GM19468 (cell line): Measurements from ENCODE around the gene BCAS3.
"Not testable (repeated sequence)": the region's sequence is repeated elsewhere in the genome, so short reads cannot be mapped to it uniquely, and the experiment has no call there.

Experiments
- ATAC-seq: cut with Tn5 transposase; IDR thresholded peaks from one replicate; pipeline ENCODE4 v1.9.1; 2021; ENCODE audit warnings: mild to moderate bottlenecking, moderate library complexity, moderate number of reproducible peaks; ENCODE audit not compliant: unreplicated experiment; ENCODE audit errors: extremely low read depth

The BCAS3 gene

DNA sequence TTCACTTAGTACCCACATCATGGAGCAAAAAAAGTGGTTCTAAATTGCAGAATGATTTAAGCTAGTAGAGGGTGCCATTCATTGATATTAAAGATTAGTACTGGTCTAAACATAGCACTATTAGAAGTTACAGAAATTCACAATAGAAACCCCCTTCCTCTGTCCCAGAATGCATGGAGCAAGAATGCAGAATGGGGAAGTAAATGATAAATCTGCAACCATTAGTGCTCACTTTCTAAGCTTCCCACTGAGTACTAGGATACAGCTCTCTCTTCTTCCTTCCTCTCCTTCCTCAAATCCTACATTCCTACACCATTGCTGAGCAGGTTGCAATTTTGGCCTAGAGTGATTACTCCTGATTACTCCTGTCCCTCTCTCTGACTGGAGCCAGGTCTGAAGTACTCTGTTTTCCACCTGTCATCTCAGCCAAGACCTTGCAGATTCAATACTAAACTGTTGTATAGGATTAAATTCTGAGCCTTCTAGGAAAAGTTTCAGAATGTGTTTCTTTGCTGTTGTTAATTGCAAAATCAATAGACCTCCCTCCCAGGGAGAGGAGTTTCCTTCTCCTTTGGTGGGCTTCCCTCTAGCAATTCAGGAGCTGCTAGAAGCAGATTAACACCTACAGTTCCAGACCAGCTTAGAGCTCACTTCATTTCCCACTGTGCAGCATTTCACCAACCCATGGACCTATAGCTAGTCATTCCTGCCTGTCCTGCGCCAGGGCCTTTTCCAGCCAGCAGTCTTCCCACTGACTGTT lies 556.5 kb downstream of the BCAS3 start:
- ATAC-seq = no peak

DNA sequence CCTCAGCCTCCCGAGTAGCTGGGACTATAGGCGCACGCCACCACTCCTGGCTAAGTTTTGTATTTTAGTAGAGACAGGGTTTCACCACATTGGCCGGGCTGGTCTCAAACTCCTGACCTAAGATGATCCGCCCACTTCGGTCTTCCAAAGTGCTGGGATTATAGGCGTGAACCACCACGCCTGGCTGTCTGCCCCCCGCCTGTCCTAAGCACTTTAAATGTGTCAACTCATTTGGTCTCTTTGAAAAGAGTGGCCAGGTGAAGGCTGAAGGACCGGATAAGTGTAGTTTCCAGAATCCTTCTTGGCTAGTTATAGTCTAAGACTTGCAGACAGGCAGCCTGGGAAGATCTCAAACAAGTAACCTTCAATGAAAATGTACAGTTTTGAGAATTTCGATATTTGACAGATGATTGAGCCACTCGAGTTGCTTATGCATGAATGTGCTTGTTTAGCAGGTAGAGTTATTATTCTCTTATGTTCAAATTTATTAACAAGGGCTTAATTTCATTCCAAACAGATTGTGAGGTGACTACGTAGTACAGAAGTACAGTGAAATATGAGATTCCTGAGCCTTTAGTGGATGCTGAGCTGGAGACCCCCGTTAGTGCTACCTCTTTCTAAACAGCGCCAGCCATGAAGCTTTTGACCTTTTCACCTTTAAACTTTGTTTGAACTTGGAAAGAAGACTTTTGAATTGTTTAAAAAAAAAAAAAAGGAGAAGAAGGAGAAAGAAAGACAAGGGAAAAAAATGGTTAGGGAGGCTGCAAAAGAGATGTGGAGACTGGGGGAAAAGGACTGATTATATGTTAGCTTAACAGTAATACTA lies 557.6 kb downstream of the BCAS3 start:
- ATAC-seq = no peak

DNA sequence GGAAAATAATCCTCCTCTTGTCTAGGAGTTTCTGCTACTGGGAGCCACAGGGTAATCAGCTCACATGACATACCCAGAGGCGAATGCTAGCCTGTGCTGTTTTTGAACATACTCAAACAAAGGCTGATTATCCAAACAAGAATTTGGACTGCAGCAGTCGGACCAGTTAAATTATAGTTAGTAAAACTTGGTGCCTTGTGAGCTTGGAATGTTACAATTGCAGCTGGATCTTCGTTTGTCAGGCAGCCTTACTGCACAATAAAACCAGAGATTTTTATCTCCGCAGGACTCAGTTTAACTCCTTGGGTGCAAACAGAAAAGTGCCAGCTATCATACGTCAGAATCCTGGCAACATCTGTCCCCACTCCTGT lies 558.2 kb downstream of the BCAS3 start:
- ATAC-seq = no peak

DNA sequence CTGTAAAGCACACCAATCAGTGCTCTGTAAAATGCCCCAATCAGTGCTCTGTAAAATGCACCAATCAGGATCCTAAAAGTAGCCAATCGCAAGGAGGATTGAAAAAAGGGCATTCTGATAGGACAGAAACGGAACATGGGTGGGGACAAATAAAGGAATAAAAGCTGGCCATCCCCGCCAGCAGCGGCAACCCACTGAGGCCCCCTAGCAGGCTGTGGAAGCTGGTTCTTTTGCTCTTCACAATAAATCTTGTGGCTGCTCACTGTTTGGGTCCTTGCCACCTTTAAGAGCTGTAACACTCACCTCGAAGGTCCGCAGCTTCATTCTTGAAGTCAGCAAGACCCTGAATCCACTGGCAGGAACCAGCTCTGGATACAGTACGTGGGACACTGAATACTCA lies 559.6 kb downstream of the BCAS3 start:
- no peak for ATAC-seq

DNA sequence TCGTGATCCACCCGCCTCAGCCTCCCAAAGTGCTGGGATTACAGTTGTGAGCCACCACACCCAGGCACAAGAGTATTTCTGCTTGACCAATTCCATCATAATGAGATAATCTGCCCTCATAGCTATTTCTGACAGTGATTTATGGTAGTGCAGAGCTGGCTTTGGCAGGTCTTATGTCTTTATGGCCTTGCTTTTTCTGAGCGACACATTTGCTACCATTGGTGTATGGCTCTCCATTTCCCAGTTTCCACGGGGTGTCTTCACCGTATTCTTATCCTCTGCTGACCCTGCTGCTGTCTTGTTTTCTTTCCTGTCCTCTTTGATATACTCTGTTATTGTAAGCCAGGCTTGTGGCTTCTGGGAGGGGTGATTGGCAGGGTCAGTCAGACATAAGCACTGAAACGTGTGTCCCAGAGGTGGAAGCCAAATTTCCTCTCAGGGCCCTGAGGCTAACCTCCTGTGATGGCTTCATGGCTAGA lies 560.8 kb downstream of the BCAS3 start:
- no peak for ATAC-seq

DNA sequence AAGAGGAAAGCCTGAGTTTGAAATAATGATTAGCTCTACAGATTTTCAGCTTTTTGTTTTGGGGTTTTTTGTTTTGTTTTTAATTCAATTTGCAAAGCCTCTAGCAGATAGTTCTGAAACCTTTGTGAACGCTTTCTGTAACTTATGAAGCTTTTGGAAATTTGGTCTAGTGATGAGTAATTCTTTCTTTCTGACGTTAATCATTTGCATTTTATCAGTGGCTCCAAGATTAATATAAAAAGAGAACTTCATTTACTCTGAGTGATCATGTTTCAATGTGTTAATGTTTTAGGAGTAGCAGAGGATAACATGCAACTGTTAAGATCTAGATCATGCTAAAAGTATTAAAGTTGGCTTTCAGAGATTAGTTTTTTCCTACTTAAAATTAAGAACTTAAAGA lies 561.7 kb downstream of the BCAS3 start:
- ATAC-seq = no peak

DNA sequence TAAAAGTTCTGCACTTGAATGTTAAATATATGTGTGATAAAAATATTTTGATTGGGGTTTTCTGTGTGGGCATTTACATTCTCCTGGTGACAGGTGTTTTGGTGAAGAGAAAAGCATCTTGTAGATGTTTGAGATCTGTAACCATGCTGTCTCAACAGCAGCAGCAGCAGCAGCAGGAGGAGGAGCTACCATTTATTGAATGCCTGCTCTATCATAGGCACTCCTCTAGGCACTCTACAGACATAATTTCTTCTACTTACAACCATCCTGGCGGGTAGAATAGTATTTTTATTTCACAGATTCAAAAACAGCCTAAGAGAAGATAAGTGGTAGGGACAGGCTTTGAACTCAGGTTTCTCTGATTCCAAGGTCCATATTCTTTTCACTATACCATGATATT lies 562.3 kb downstream of the BCAS3 start:
- ATAC-seq = no peak

DNA sequence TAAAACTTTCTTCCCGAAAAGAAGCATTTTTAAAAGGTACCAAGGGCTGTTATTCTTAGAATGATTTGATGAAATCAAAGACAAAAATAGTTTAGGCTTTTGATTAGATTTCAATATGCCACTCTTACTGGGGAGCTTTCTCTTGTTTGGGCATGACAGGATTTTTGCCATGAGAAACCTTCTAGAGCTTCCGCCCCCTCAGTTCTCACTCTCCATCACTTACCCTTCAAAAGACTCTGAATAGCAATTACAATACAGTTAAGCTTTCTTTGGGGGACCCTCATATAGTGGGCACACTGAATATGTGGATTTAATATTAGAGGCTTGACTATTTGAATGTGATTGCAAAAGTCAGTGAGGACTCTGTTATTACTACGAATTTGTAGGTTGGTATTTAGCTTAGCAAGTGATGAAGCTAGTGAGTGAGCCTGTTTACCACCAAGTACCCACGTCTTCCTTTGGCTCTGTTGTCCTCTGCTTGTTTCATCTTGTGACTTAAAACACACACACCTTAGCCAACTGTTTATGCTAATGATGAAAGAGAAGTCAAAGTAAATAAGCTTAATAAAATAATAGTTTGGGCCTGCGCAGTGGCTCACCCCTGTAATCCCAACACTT lies 563.3 kb downstream of the BCAS3 start:
- ATAC-seq = no peak

DNA sequence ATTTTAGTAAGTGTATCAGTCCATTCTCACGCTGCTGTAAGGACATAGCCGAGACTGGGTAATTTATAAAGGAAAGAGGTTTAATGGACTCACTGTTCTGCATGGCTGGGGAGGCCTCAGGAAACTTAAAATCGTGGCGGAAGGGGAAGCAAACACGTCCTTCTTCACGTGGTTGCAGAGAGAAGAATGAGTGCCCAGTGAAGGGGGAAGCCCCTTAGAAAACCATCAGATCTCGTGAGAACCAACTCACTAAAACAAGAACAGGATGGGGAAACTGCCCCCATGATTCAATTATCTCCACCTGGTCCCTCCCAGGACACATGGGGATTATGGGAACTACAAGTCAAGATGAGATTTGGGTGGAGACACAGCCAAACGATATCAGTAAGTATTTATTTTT lies 567.3 kb downstream of the BCAS3 start:
- ATAC-seq = not testable (repeated sequence)

DNA sequence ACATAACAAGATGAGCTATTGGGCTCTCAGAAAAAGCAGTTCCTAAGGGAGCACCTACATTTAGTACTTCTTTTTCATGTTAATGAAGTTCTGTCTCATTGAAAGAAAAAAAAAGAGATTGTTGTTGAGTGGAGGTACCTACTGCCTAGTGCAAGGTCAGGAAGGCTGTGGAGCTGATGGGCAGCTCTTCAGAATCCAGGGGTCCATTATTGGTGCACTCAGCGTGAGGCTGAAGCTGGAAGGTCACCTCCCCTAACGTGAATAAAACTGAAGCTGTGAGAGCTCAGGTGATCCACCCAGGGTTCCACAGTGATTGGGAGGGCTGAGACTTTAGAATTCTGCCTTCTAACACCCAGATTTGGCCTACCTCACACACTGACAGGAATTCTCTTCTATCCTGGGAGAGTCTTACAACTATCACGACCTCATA lies 568.1 kb downstream of the BCAS3 start:
- ATAC-seq = no peak

DNA sequence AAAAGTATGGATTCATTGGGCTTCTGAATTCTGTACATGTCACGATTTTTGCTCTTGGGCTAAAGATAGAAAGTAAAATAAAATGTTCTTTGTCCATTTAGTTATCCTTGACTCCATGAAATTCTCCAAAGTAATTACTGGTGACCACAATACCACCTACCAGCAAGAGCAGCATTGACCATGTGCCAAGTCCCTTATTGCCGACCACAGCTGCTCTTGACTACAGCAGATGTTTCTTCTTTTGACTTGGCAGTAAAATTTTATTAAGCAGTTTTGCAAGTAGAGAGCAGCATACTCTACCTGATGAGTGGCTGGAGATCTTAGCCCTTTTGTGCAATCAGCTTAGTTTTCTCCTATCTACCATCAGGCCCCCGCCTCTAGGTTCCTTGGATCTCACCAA lies 569.8 kb downstream of the BCAS3 start:
- ATAC-seq = no peak

DNA sequence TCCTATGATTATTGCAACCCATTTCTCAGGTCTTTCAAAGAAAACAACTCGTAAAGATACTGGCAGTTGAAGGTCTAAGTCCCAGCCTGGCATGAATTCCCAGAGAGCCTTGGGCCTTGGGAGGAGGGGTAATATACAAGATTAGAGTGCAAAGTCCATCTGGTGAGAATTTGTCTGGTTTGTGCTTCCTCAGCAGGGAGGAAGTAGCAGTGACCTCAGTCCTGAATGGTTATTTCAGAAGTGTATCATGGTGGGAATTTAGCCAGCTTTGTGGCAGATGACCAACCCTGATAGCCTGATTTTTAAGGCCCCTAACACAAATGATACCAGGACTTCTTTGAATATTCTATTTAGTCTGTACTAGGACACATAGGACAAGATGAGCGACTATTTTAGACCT lies 570.7 kb downstream of the BCAS3 start:
- no peak for ATAC-seq

DNA sequence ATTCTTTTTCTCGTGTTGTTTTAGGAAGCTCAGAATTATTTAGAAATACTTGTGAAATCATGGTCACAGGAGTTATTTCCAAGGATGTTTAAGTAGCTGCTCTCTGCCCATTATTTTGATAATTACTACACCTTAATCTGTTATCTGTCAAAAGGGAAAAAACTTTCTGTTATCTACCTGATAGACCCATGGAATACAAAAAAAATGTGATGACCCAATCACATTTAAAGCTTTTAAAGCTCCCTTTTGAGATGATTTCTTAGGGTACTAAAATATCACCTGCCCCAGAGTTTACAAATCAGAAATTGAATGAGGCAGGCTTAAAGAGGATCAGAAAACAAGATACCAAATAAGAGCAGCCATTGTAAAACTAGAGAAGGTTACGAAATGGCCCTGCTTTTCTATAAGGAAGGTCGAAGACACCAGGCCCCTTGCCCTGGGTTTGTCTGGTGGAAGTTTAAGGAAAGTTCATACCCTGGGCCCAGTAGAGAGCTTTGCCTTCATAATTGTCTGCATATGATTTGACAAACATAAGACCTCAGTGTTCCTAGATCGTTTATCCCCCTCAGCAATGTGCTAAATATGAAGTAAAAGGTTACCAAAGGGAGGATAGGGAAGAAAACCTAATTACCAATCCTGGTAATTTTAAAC lies 572.1 kb downstream of the BCAS3 start:
- ATAC-seq = no peak

DNA sequence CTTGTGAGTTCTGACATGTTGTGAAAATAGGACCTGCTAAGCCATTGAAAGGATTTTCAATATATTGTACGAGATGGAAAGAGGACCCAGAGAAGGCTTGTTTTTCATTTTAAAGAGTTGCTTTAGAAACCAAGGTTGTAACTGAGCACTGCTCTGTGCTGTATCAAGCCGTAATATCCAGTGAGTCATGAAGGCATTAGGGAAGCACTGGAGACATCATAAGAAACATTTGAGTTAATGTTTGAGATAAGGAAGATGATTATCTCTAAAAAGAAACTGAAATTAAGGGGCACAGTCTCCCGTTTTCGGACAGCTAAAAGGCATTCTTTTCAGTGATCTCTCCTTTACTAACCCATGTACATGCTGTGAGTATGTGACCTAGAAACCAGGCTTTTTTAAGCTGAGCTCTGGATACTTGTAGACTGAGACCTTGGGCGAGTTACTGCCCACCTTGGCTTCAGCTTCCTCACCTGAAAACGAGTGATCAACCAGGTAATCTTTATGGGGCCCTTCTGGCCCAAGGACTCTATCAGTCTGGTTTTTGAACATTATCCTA lies 572.8 kb downstream of the BCAS3 start:
- ATAC-seq = no peak

DNA sequence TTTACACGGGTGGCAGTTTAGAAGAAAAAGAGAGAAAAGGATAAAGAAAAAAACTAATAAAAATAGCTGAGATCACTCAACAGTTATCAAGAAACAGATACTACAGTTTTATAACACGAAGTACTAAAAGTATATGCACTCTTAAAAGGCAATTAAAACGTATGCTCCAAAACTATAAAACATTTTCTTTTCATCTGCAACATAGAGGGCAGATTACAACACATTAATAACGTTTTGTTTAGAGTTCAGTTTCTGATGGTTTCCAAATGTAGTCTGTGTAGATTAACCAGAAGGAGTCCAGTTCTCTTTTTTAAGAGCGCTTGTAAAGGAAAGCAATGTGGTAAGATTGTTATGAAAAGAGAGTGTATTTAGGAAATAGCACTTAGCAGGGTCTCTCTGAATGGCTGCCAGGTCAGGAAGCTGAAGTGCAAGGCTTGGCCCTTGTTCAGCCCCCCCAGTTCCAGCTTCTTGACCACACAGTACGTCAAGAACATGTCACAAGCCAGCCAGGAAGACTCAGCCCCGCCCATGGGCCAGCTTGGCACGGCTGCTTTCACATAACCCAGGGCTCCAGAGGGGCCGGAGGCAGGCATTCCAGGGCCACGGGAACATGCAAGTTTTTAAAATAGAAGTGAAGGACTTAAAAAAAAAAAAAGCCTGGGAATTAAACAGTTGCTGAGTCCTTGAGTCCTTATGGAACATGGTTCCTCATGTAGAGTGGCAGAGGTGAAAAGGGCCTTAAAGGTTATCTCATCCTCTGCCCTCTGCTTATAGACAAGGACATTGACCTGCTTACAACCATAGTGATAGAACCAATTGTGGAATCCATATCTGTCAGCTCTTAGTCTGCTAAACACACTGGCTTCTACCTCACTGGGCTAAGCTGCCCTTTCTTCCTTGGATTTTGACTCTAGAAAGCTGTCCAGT lies 574.6 kb downstream of the BCAS3 start:
- ATAC-seq = no peak

DNA sequence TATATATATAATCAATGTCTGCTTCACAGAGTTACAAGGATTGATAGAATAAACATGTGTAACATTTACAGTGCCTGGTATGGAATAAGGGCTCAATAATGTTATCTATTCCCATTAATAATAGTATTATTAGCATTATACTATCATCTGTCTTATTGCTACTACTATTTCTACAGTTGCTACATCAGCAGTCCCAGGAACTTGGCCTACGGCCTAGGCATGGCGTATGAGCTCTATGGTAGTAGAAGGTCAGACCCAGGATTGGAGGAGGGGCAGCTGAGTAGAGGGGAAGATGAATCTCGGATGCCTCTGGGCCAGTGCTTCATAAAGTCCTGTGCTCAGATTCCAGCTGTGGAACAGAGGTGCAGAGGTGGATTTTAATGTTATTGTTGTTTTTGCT lies 575.7 kb downstream of the BCAS3 start:
- no peak for ATAC-seq

DNA sequence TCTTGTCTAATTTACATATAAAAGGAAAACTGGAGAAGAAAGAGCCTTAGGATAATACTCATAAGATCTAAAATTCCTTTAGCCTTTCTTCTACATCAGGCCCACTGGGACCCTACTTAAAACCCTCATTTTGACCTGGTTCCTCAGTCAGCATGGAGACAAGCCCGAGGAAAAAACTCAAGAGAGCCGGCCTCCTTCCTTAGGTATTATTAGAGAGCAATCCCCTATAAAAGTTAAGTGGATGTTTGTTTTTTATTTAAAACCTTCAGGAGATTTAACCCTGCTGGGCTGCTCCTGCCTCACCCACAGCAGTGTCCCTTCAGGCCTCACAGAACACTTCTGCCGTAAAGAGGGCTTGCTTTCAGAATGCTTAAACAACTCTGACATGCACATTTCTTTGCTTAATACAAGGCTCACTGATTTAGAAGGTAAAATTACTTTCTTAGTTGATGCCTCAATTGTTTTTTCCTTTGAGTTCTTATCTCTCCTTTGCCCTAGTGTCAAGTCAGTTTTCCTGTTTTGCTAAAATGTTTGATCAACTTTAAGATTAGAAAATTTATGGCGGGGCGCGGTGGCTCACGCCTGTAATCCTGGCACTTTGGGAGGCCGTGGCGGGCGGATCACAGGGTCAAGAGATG lies 576.4 kb downstream of the BCAS3 start:
- no peak for ATAC-seq

DNA sequence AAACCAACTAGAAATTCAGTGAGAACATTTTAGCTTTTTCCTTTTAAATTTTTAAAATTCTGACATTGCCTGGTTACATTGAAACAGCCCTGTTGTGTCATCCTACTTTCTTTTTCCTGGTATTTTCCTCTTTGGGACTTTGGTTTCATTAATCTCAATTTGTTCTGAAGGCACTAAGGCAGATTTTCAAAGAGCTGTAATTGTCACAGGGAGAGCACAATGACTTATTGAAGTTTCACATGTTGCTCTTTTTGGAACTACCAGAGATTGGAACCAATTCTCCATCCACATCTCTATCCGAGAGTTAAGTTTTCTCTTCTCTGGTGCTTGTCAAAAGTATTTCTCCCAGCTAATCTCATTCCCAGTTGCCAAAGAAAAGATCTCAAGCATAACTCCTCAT lies 577.3 kb downstream of the BCAS3 start:
- ATAC-seq = no peak

DNA sequence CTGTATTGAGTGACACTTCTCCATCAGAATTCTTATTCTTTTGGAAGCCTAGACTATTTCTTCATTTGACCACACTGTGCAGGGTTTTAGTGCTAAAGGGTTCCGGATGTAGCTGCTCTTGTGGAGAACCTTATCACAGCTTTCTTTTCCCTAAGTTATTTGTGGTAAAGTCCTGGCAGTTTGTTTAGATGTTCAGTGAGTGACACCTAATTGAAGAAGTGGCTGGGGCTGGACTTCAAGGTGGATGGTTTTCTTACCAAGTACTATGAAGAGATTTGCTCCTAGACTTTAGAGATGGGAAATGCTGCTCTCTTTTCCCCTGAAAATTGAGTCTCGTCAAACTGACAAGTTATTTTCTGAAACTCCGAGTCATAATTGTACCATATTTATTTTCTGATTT lies 578.0 kb downstream of the BCAS3 start:
- ATAC-seq = no peak
